Gastrocnemius medialis (tissue), 4 donors: ENCODE measurements around the gene TAPBPL. TPM values are rescaled to one million over a fixed set of nuclear protein-coding genes. Genes with fewer than 3 reads are reported as not detected.

Source experiments
- ATAC-seq, 2 donors: fragments of 150-250 bp; one replicate each; pipeline ENCODE4 v1.9.1; 2016
- DNase-seq, 2 donors: peaks; one replicate each; pipeline ENCODE4 v3.0.0-alpha.2; 2019
- H3K27ac ChIP-seq, 4 donors: fragments of 200-600 bp; sonication (generic); 1 replicate in 1 of 4; 2 replicates in 3 of 4; pipeline ENCODE4 v1.5.1; 2016 to 2018; ENCODE audit warnings: mild to moderate bottlenecking in 2 of 4, moderate library complexity in 1 of 4
- H3K27me3 ChIP-seq, 3 donors: fragments of 200-600 bp; sonication (generic) in 2 of 3; 1 replicate in 1 of 3; 2 replicates in 2 of 3; pipeline versions ENCODE4 v1.5.1 to v1.6.0; 2016 to 2019; ENCODE audit warnings: mild to moderate bottlenecking in 1 of 3, moderate library complexity in 1 of 3
- H3K36me3 ChIP-seq, 2 donors: fragments of 200-600 bp; sonication (generic) in 1 of 2; one replicate each; pipeline ENCODE4 v1.5.1; 2017 to 2018
- H3K4me1 ChIP-seq, 2 donors: fragments of 200-600 bp; sonication (generic) in 1 of 2; one replicate each; pipeline ENCODE4 v1.5.1; 2016 to 2017; ENCODE audit warnings: mild to moderate bottlenecking in 2 of 2
- H3K4me3 ChIP-seq, 4 donors: fragments of 200-600 bp; sonication (generic) in 3 of 4; 1 replicate in 1 of 4; 2 replicates in 3 of 4; pipeline ENCODE4 v1.5.1; 2016 to 2019; ENCODE audit warnings: mild to moderate bottlenecking in 2 of 4
- H3K9me3 ChIP-seq, 3 donors: fragments of 200-600 bp; sonication (generic) in 2 of 3; 1 replicate in 1 of 3; 2 replicates in 2 of 3; pipeline ENCODE4 v1.5.1; 2016 to 2019
- CTCF ChIP-seq, 5 experiments: fragments of 450-650 bp in 3 of 5; fragments of 200-600 bp in 2 of 5; sonication (generic) in 2 of 5; IDR thresholded peaks in 4 of 5; conservative IDR thresholded peaks in 1 of 5; 1 replicate in 4 of 5; 2 replicates in 1 of 5; pipeline ENCODE4 v1.5.1; 2016 to 2019; ENCODE audit warnings: antibody characterized with exemption in 5 of 5, mild to moderate bottlenecking in 3 of 5, moderate library complexity in 3 of 5
- POLR2A ChIP-seq, 2 donors: fragments of 450-650 bp; IDR thresholded peaks; one replicate each; pipeline ENCODE4 v1.6.1; 2017; ENCODE audit warnings: antibody characterized with exemption in 2 of 2, mild to moderate bottlenecking in 2 of 2, moderate library complexity in 2 of 2
- in situ Hi-C, 4 donors: fragments of 200-750 bp; cut with MboI; loops; one replicate each; pipeline versions ENCODE4 v1.15.0 to v1.8.0; 2017; ENCODE audit warnings: low sequenced_read_pairs in 4 of 4
- intact Hi-C: fragments of 100-400 bp; cut with DNase I; formaldehyde crosslinking; loops from one replicate; pipeline ENCODE4 v1.15.1; 2023; ENCODE audit warnings: low total_unique reads
- total RNA-seq, 4 donors: library from RNA; depleted of rRNA; stranded (reverse); fragments of >200 nt; gene quantifications; one replicate each; pipeline versions ENCODE4 v1.1.0 to v1.2.3, GENCODE V29; 2016

The TAPBPL gene
- total RNA-seq, 4 donors from 2014 or later = 3.8 to 8.6 (median 5.8) TPM

- no peak for DNase-seq
- Histone ChIP-seq H3K36me3 (no peaks in the 10 kb centered on the region), H3K4me3 (no peak overlapping the region), H3K27me3 (no peaks in the 10 kb centered on the region), H3K27ac (no peak overlapping the region), H3K4me1 (peaks cover 2 to 3% of the 10 kb centered on the region in 2 donors), H3K9me3 (no peaks in the 10 kb centered on the region)
- intact Hi-C loops = no loop called here
- ATAC-seq = no peak
- TF ChIP-seq CTCF (IDR thresholded peaks at IDR 0.05 in 4 of 5, conservative IDR thresholded peaks at IDR 0.05 in 1 of 5) (no peak), POLR2A (IDR thresholded peaks at IDR 0.05) (no peak)
- in situ Hi-C loops = no loop called here
Measured at GRCh38 chr12:6435961-6436715, 15.7 kb upstream of the TAPBPL start.

- Histone ChIP-seq H3K36me3 (no peaks in the 10 kb centered on the region), H3K9me3 (no peaks in the 10 kb centered on the region), H3K4me3 (no peak overlapping the region), H3K27ac (no peak overlapping the region), H3K4me1 (no peaks in the 10 kb centered on the region), H3K27me3 (no peaks in the 10 kb centered on the region)
- in situ Hi-C loops = no loop called here
- intact Hi-C loops = no loop called here
- no peak for ATAC-seq
- no peak for DNase-seq
- TF ChIP-seq CTCF (IDR thresholded peaks at IDR 0.05 in 4 of 5, conservative IDR thresholded peaks at IDR 0.05 in 1 of 5) = no peak
- no peak for TF ChIP-seq POLR2A (IDR thresholded peaks at IDR 0.05)
Measured at GRCh38 chr12:6437586-6437985, 14.3 kb upstream of the TAPBPL start.

DNA sequence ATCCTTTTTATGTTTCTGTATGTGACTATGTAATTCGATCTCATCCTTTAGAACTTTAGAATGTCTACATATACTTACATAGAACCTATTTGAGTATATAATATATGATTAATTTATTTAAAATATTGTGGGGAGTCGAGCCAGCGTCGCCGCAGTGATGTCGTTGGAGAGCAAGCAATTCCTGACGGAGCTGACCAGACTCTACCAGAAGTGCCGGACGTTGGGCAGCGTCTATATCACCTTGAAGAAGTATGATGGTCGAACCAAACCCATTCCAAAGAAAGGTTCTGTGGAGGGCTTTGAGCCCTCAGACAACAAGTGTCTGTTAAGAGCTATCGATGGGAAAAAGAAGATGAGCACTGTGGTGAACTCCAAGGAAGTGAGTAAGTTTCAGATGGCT, 13.5 kb upstream of the TAPBPL start:
- intact Hi-C loops = no loop called here
- no peaks in the 10 kb centered on the region for H3K4me1 ChIP-seq
- DNase-seq (no peak), ATAC-seq (no peak)
- no peaks in the 10 kb centered on the region for H3K36me3 ChIP-seq
- no peaks in the 10 kb centered on the region for H3K9me3 ChIP-seq
- TF ChIP-seq CTCF (IDR thresholded peaks at IDR 0.05 in 4 of 5, conservative IDR thresholded peaks at IDR 0.05 in 1 of 5) (no peak), POLR2A (IDR thresholded peaks at IDR 0.05) (no peak)
- in situ Hi-C loops = no loop called here
- H3K4me3 ChIP-seq = no peak overlapping the region
- H3K27me3 ChIP-seq = no peaks in the 10 kb centered on the region
- H3K27ac ChIP-seq = no peak overlapping the region

DNA sequence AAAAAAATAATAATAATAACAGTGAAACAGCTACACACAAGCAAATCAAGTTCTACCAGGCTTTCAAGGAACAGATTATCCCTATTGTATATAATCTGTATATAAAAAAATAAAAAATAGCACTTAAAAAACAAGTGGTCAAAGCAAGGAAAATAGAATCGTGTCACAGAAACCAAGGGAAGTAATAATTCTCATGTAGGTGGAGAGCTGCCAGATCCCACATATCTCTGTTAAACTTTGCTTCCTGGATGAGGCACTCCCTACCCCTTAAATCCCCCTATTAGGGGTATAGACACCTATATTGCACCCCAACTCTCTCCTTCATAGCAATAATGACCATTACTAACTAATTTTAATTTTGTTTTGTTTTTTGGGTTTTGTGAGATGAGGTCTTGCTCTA, 11.5 kb upstream of the TAPBPL start:
- intact Hi-C loops = no loop called here
- Histone ChIP-seq H3K27ac (no peak overlapping the region), H3K4me1 (no peaks in the 10 kb centered on the region), H3K27me3 (no peaks in the 10 kb centered on the region), H3K4me3 (no peak overlapping the region), H3K36me3 (no peaks in the 10 kb centered on the region), H3K9me3 (no peaks in the 10 kb centered on the region)
- no peak for DNase-seq
- TF ChIP-seq CTCF (IDR thresholded peaks at IDR 0.05 in 4 of 5, conservative IDR thresholded peaks at IDR 0.05 in 1 of 5) (no peak), POLR2A (IDR thresholded peaks at IDR 0.05) (no peak)
- in situ Hi-C loops = no loop called here
- ATAC-seq = no peak

- DNase-seq (no peak), ATAC-seq (no peak)
- Histone ChIP-seq H3K9me3 (no peaks in the 10 kb centered on the region), H3K4me3 (no peak overlapping the region), H3K27ac (no peak overlapping the region), H3K4me1 (no peaks in the 10 kb centered on the region), H3K36me3 (no peaks in the 10 kb centered on the region), H3K27me3 (no peaks in the 10 kb centered on the region)
- intact Hi-C loops (no loop called here), in situ Hi-C loops (no loop called here)
- TF ChIP-seq POLR2A (IDR thresholded peaks at IDR 0.05) = no peak
- no peak for TF ChIP-seq CTCF (IDR thresholded peaks at IDR 0.05 in 4 of 5, conservative IDR thresholded peaks at IDR 0.05 in 1 of 5)
Measured at GRCh38 chr12:6442836-6443235, 9.0 kb upstream of the TAPBPL start.
